CD4-positive, CD25-positive, alpha-beta regulatory T cell (primary cell): ENCODE results near the gene GRIK5. TPM values are rescaled to one million over a fixed set of nuclear protein-coding genes. Genes with fewer than 3 reads are reported as not detected.
A peak's percentile ranks its signal among the peaks of the same experiment; 100 is the strongest.

Experiments
- ATAC-seq, 2 donors: fragments of 150-1000 bp; cut with Tn5 transposase; one replicate each; pipeline ENCODE4 v1.10.0; 2021; ENCODE audit warnings: low read depth in 2 of 2, moderate number of reproducible peaks in 2 of 2, moderate library complexity in 1 of 2
- DNase-seq, 3 donors: peaks; one replicate each; pipeline versions ENCODE4 v3.0.0 to v3.0.0-alpha.2; 2012 to 2022; ENCODE audit warnings: mixed read lengths in 1 of 3
- H3K27ac ChIP-seq: one replicate; pipeline ENCODE4 v1.7.0; 2013; ENCODE audit warnings: mild to moderate bottlenecking, low read length; ENCODE audit not compliant: insufficient read depth, poor library complexity, severe bottlenecking
- H3K27me3 ChIP-seq: one replicate; pipeline ENCODE4 v1.7.0; 2013; ENCODE audit warnings: low read length; ENCODE audit not compliant: control insufficient read depth, insufficient read depth
- H3K36me3 ChIP-seq: one replicate; pipeline ENCODE4 v1.7.0; 2013; ENCODE audit warnings: mild to moderate bottlenecking, low read length, moderate library complexity; ENCODE audit not compliant: control insufficient read depth, insufficient read depth
- H3K4me1 ChIP-seq: 2 replicates; pipeline ENCODE4 v1.7.0; 2013; ENCODE audit warnings: mild to moderate bottlenecking, low read length; ENCODE audit not compliant: insufficient read depth, control insufficient read depth, poor library complexity, severe bottlenecking
- H3K4me3 ChIP-seq: one replicate; pipeline ENCODE4 v1.7.0; 2013; ENCODE audit warnings: low read depth, mild to moderate bottlenecking, low read length, moderate library complexity
- H3K9me3 ChIP-seq, 2 experiments: 1 replicate in 1 of 2; 2 replicates in 1 of 2; pipeline ENCODE4 v1.7.0; 2013; ENCODE audit warnings: low read length in 2 of 2, mild to moderate bottlenecking in 1 of 2, moderate library complexity in 1 of 2; ENCODE audit not compliant: control insufficient read depth in 2 of 2
- H3K27ac Mint-ChIP-seq, 3 donors: one replicate each; pipeline ENCODE4 v1.8.0; 2020 to 2022; ENCODE audit warnings: mild to moderate bottlenecking in 3 of 3, mixed read lengths in 3 of 3, moderate library complexity in 2 of 3
- H3K27me3 Mint-ChIP-seq: one replicate; pipeline ENCODE4 v1.8.0; 2022; ENCODE audit warnings: mild to moderate bottlenecking, mixed read lengths
- H3K36me3 Mint-ChIP-seq: one replicate; pipeline ENCODE4 v1.8.0; 2020; ENCODE audit warnings: mixed read lengths
- H3K4me1 Mint-ChIP-seq, 4 donors: one replicate each; pipeline ENCODE4 v1.8.0; 2020 to 2022; ENCODE audit warnings: mixed read lengths in 4 of 4, mild to moderate bottlenecking in 1 of 4
- H3K4me3 Mint-ChIP-seq, 4 donors: one replicate each; pipeline ENCODE4 v1.8.0; 2020 to 2022; ENCODE audit warnings: mild to moderate bottlenecking in 4 of 4, mixed read lengths in 4 of 4, moderate library complexity in 3 of 4
- H3K9me3 Mint-ChIP-seq, 7 donors: one replicate each; pipeline ENCODE4 v1.8.0; 2020 to 2022; ENCODE audit warnings: mixed read lengths in 7 of 7, mild to moderate bottlenecking in 3 of 7, moderate library complexity in 2 of 7
- polyA plus RNA-seq, 4 donors: library from polyadenylated mRNA; unstranded; fragments of 300-500 nt; fragmentation: Illumina TruSeq; gene quantifications; one replicate each; pipeline ENCODE4 v1.2.3, GENCODE V29; 2021
- total RNA-seq: library from RNA; stranded (reverse); gene quantifications from one replicate; pipeline ENCODE4 v1.2.3, GENCODE V29; 2022

Gene GRIK5
- total and polyA plus RNA-seq, 5 donors from 2014 or later = 0.06 to 0.52 TPM; not detected in 3

DNA sequence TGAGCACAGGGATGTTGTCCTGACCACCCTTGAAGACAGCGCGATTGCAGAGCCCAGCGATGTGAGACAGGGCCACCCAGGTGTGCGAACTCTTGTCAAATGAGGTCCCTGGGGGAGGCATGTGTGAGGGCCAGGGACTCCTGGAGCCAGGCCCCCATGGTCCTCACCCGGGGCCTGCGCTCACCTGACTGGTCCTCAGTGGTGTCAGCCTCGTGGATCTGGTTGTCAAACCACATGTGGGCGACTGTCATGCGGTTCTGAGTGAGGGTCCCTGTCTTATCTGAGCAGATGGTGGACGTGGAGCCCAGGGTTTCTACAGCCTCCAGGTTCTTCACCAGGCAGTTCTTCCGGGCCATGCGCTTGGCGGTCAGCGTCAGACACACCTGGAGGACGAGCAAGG lies 88.3 kb downstream of the GRIK5 start:
- Mint-ChIP-seq H3K9me3 (no peaks in the 10 kb centered on the region), H3K27ac (no peak overlapping the region), H3K4me1 (no peaks in the 10 kb centered on the region), H3K4me3 (no peak overlapping the region), H3K36me3 (peaks cover 11% of the 10 kb centered on the region), H3K27me3 (no peaks in the 10 kb centered on the region)
- Histone ChIP-seq H3K9me3 (no peaks in the 10 kb centered on the region), H3K27me3 (no peaks in the 10 kb centered on the region), H3K27ac (no peak overlapping the region), H3K36me3 (no peaks in the 10 kb centered on the region), H3K4me1 (no peaks in the 10 kb centered on the region), H3K4me3 (no peak overlapping the region)
- ATAC-seq = no peak
- no peak for DNase-seq

- Histone ChIP-seq H3K27me3 (no peaks in the 10 kb centered on the region), H3K9me3 (no peaks in the 10 kb centered on the region), H3K36me3 (no peaks in the 10 kb centered on the region), H3K4me3 (no peak overlapping the region), H3K27ac (no peak overlapping the region), H3K4me1 (no peaks in the 10 kb centered on the region)
- no peaks in the 10 kb centered on the region for H3K4me1 Mint-ChIP-seq
- H3K9me3 Mint-ChIP-seq = no peaks in the 10 kb centered on the region
- no peaks in the 10 kb centered on the region for H3K27me3 Mint-ChIP-seq
- ATAC-seq (no peak), DNase-seq (no peak)
- peaks cover 11% of the 10 kb centered on the region for H3K36me3 Mint-ChIP-seq
- no peak overlapping the region for H3K27ac Mint-ChIP-seq
- H3K4me3 Mint-ChIP-seq = no peak overlapping the region
Measured at GRCh38 chr19:41978470-41978869, 91.5 kb downstream of the GRIK5 start.

DNA sequence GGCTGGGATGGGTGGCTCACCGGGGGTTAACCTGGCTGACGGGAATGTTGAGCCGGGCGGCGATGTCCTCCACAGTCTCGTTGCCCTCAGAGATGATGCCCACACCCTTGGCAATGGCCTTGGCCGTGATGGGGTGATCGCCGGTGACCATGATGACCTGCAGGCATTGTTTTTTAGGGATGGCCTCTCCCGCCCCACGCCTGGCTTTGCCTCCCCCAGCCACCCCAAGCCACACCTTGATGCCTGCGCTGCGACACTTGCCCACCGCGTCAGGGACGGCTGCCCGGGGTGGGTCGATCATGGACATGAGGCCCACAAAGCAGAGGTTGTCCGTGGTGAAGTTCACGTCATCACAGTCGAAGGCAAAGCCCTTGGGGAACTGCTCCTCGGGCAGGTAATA lies 92.1 kb downstream of the GRIK5 start:
- Mint-ChIP-seq H3K27me3 (no peaks in the 10 kb centered on the region), H3K9me3 (no peaks in the 10 kb centered on the region), H3K4me3 (no peak overlapping the region), H3K27ac (no peak overlapping the region), H3K4me1 (no peaks in the 10 kb centered on the region), H3K36me3 (peaks cover 11% of the 10 kb centered on the region)
- Histone ChIP-seq H3K36me3 (no peaks in the 10 kb centered on the region), H3K27ac (no peak overlapping the region), H3K4me1 (no peaks in the 10 kb centered on the region), H3K27me3 (no peaks in the 10 kb centered on the region), H3K4me3 (no peak overlapping the region), H3K9me3 (no peaks in the 10 kb centered on the region)
- ATAC-seq = no peak
- DNase-seq = no peak

DNA sequence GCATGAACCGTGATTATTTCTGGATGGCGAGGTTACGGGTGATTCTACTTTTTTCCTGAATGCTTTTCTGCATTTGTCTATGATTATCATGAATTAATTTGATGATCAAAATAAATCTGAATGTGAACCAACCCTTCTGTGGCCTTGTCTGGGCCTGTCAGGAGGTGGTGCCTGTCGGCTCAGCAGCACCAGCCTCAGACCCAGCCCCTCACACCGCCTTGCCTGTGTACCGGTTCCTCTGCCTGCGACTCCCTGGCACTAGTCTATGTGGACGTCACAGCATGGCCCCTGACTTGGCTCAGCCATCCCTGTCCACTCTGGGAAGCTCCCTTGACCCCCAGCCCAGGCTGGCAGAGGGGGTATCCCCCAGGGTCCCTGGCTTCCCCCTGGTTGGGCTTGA lies 95.4 kb downstream of the GRIK5 start:
- H3K36me3 ChIP-seq = no peaks in the 10 kb centered on the region
- H3K27ac ChIP-seq = no peak overlapping the region
- Mint-ChIP-seq H3K4me3 (no peak overlapping the region), H3K36me3 (peaks cover 6% of the 10 kb centered on the region), H3K4me1 (no peaks in the 10 kb centered on the region), H3K27me3 (no peaks in the 10 kb centered on the region), H3K9me3 (no peaks in the 10 kb centered on the region), H3K27ac (no peak overlapping the region)
- ATAC-seq (no peak), DNase-seq (no peak)
- H3K4me1 ChIP-seq = no peaks in the 10 kb centered on the region
- no peaks in the 10 kb centered on the region for H3K27me3 ChIP-seq
- no peaks in the 10 kb centered on the region for H3K9me3 ChIP-seq
- H3K4me3 ChIP-seq = no peak overlapping the region

DNA sequence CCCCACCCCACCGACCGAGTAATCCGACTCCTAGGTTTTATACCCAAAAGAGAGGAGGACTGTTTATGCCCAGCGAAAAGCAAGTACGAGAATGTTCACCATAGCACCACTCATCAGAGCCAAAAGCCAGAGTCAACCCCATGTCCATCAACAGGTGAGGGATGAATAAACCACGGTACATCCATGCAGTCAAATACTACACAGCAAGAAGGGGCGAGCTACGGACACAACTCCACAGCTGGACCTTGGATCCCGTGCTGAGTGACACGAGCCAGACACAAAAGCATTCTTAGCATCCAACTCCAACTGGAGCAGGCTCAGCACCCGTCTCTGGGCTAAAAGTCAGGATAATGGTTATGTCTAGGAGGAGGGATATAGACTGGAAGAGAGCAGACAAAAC lies 98.6 kb downstream of the GRIK5 start:
- Histone ChIP-seq H3K36me3 (no peaks in the 10 kb centered on the region), H3K27ac (no peak overlapping the region), H3K4me1 (no peaks in the 10 kb centered on the region), H3K4me3 (no peak overlapping the region), H3K27me3 (no peaks in the 10 kb centered on the region), H3K9me3 (no peaks in the 10 kb centered on the region)
- no peak overlapping the region for H3K4me3 Mint-ChIP-seq
- H3K4me1 Mint-ChIP-seq = no peaks in the 10 kb centered on the region
- H3K36me3 Mint-ChIP-seq = peaks cover 11% of the 10 kb centered on the region
- H3K9me3 Mint-ChIP-seq = peaks cover 0 to 1% (median 0%) of the 10 kb centered on the region in 7 donors
- no peak overlapping the region for H3K27ac Mint-ChIP-seq
- no peaks in the 10 kb centered on the region for H3K27me3 Mint-ChIP-seq
- no peak for DNase-seq
- no peak for ATAC-seq

- Mint-ChIP-seq H3K4me1 (no peaks in the 10 kb centered on the region), H3K36me3 (peaks cover 11% of the 10 kb centered on the region), H3K4me3 (peak overlapping the region in 1 of 4 donors; percentile 58), H3K27me3 (no peaks in the 10 kb centered on the region), H3K9me3 (peaks cover 0 to 1% (median 0%) of the 10 kb centered on the region in 7 donors), H3K27ac (no peak overlapping the region)
- no peak overlapping the region for H3K27ac ChIP-seq
- H3K9me3 ChIP-seq = no peaks in the 10 kb centered on the region
- H3K27me3 ChIP-seq = no peaks in the 10 kb centered on the region
- H3K4me1 ChIP-seq = no peaks in the 10 kb centered on the region
- H3K36me3 ChIP-seq = no peaks in the 10 kb centered on the region
- ATAC-seq (no peak), DNase-seq (no peak)
- no peak overlapping the region for H3K4me3 ChIP-seq
Measured at GRCh38 chr19:41969772-41970458, 100.1 kb downstream of the GRIK5 start.

DNA sequence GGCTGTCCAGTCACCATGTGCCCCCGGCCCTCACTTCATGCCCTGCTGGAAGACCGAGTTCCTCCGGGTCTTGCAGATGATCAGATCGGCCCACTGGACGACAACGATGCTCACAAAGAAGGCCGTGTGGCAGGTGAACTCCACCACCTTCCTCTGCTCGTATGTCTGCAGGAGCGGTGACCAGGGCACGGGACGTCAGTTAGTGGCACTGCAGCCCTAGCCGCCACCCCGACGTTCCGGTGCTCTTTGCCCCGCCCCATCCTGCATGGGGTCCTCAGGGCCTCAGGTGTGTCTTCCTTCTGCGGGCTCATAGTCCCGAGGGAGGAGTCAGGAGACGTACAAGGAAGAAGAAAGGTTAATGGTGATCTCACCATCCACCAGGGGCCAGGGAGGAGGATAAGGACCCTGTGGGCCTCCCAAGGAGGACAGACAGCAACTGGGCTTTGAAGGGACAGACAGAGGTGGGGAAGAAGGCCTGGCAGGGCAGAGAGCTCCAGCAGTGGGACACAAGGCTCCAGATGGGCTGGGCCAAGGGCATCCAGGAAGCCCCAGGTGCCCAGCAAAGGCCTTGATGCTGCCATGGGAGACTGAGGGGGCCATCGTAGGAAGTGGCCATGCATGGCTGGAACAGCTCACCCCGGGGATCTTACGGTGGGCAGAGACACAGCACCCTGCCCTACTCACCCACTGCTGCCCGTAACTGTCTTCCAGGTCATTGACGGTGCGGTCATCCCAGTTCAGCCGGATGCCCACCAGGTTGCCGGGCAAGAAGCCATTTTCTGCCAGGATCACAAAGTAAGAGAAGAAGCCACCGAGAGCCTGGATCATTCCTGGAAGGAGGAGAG lies 101.0 kb downstream of the GRIK5 start:
- DNase-seq = no peak
- H3K27ac Mint-ChIP-seq = no peak overlapping the region

More for the DNA sequence above, 101.0 kb downstream of the GRIK5 start:
- peaks cover 11% of the 10 kb centered on the region for H3K36me3 Mint-ChIP-seq
- no peaks in the 10 kb centered on the region for H3K27me3 ChIP-seq
- no peaks in the 10 kb centered on the region for H3K36me3 ChIP-seq
- ATAC-seq = no peak
- peaks cover 0 to 1% (median 0%) of the 10 kb centered on the region in 7 donors for H3K9me3 Mint-ChIP-seq
- H3K4me1 ChIP-seq = no peaks in the 10 kb centered on the region
- H3K27me3 Mint-ChIP-seq = no peaks in the 10 kb centered on the region
- no peaks in the 10 kb centered on the region for H3K9me3 ChIP-seq
- H3K27ac ChIP-seq = no peak overlapping the region
- H3K4me1 Mint-ChIP-seq = no peaks in the 10 kb centered on the region
- no peak overlapping the region for H3K4me3 ChIP-seq
- H3K4me3 Mint-ChIP-seq = no peak overlapping the region
